ENCODE measurements around the gene VSTM2L. TPM values are rescaled to one million over a fixed set of nuclear protein-coding genes. Genes with fewer than 3 reads are reported as not detected.

The VSTM2L gene
- total and polyA plus RNA-seq, 2 donors (not counting 1 experiment from before 2014, with no cell fraction given), result 0.66 to 1.7 TPM

DNA sequence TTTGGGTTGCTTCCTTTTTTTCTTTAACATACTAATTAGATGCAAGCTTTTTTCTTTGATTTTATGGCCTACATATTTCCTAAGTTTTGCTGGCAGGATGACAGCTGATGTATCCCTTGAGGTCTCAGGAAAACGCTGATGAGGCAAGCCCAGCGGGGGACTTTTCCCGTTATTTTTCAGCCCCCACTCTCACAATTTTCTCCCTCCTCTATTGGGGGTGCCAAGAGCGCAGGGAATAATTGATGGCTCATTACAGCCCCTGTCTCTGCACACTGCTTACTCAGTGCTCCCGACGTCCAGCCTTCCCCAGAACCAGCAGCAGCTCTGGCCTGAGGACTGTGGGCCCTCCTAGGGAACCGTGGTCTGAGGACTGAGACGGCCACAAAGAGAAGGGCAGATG is 38.6 kb upstream of the VSTM2L start:
- Histone ChIP-seq H3K9ac (ENCODE audit: insufficient read depth, low read length) (no peak overlapping the region), H4K20me1 (ENCODE audit: control insufficient read depth, extremely low read depth, insufficient read depth, low read length) (no peaks in the 10 kb centered on the region), H3K36me3 (ENCODE audit: control insufficient read depth, insufficient read depth, low read length) (peaks cover 1% of the 10 kb centered on the region), H2AFZ (ENCODE audit: low read length) (no peak overlapping the region), H3K27me3 (ENCODE audit: control insufficient read depth, insufficient read depth, low read length) (no peaks in the 10 kb centered on the region), H3K9me3 (ENCODE audit: control insufficient read depth, insufficient read depth, low read depth, low read length) (no peaks in the 10 kb centered on the region), H3K4me3 (replicated peaks in 1 of 4; ENCODE audit: control extremely low read depth in 1 of 4, insufficient read depth in 1 of 4, low read depth in 3 of 4, low read length in 4 of 4) (no peak overlapping the region), H3K27ac (ENCODE audit: insufficient read depth, low read length) (no peak overlapping the region), H3K4me2 (ENCODE audit: extremely low read depth, insufficient read depth, low read length) (no peak overlapping the region), H3K4me1 (ENCODE audit: control insufficient read depth, extremely low read depth, insufficient read depth, low read length) (no peaks in the 10 kb centered on the region), H3K79me2 (ENCODE audit: control insufficient read depth, insufficient read depth, low read length) (no peaks in the 10 kb centered on the region)
- DNase-seq (ENCODE audit: low read depth in 2 of 2), result peak in 1 of 2 donors; percentile 11
- TF ChIP-seq EZH2 (IDR thresholded peaks at IDR 0.05; ENCODE audit: low read length, missing control alignments), result no peak
- TF ChIP-seq, protein P1, sequence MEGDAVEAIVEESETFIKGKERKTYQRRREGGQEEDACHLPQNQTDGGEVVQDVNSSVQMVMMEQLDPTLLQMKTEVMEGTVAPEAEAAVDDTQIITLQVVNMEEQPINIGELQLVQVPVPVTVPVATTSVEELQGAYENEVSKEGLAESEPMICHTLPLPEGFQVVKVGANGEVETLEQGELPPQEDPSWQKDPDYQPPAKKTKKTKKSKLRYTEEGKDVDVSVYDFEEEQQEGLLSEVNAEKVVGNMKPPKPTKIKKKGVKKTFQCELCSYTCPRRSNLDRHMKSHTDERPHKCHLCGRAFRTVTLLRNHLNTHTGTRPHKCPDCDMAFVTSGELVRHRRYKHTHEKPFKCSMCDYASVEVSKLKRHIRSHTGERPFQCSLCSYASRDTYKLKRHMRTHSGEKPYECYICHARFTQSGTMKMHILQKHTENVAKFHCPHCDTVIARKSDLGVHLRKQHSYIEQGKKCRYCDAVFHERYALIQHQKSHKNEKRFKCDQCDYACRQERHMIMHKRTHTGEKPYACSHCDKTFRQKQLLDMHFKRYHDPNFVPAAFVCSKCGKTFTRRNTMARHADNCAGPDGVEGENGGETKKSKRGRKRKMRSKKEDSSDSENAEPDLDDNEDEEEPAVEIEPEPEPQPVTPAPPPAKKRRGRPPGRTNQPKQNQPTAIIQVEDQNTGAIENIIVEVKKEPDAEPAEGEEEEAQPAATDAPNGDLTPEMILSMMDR (conservative IDR thresholded peaks at IDR 0.05 in 1 of 2, IDR thresholded peaks at IDR 0.05 in 1 of 2; ENCODE audit: low read depth in 1 of 2, low read length in 2 of 2), result no peak

DNA sequence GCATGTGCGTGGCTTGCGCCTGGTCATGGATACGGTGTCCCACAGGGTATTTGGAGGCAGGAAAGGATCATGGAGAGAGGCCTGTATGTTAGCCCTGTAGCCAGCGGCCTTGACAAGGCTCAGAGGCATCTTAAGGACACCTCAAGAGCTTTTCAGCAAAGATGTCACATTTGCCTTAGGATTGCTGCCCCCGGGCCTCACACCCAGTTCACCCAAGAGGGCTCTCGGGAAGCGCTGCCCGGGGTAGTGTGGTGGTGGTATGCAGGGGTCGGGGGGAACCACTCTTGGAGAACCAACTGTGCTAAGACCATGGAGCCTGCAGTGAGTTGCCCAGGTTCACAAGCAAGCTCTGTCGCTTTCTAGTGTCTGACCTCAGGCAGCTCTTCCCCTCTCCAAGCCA is 36.9 kb upstream of the VSTM2L start:
- TF ChIP-seq EZH2 (IDR thresholded peaks at IDR 0.05; ENCODE audit: low read length, missing control alignments), result no peak
- TF ChIP-seq, protein P1 (conservative IDR thresholded peaks at IDR 0.05 in 1 of 2, IDR thresholded peaks at IDR 0.05 in 1 of 2; ENCODE audit: low read depth in 1 of 2, low read length in 2 of 2), result no peak
- H3K36me3 ChIP-seq (ENCODE audit: control insufficient read depth, insufficient read depth, low read length), result peaks cover 1% of the 10 kb centered on the region
- H2AFZ ChIP-seq (ENCODE audit: low read length), result no peak overlapping the region
- no peak for DNase-seq (ENCODE audit: low read depth in 2 of 2)
- no peaks in the 10 kb centered on the region for H3K79me2 ChIP-seq (ENCODE audit: control insufficient read depth, insufficient read depth, low read length)
- no peak overlapping the region for H3K27ac ChIP-seq (ENCODE audit: insufficient read depth, low read length)
- no peak overlapping the region for H3K9ac ChIP-seq (ENCODE audit: insufficient read depth, low read length)
- no peaks in the 10 kb centered on the region for H3K4me1 ChIP-seq (ENCODE audit: control insufficient read depth, extremely low read depth, insufficient read depth, low read length)
- H3K4me2 ChIP-seq (ENCODE audit: extremely low read depth, insufficient read depth, low read length), result no peak overlapping the region
- H3K9me3 ChIP-seq (ENCODE audit: control insufficient read depth, insufficient read depth, low read depth, low read length), result no peaks in the 10 kb centered on the region
- H3K4me3 ChIP-seq (replicated peaks in 1 of 4; ENCODE audit: control extremely low read depth in 1 of 4, insufficient read depth in 1 of 4, low read depth in 3 of 4, low read length in 4 of 4), result no peak overlapping the region
- H4K20me1 ChIP-seq (ENCODE audit: control insufficient read depth, extremely low read depth, insufficient read depth, low read length), result no peaks in the 10 kb centered on the region
- no peaks in the 10 kb centered on the region for H3K27me3 ChIP-seq (ENCODE audit: control insufficient read depth, insufficient read depth, low read length)

DNA sequence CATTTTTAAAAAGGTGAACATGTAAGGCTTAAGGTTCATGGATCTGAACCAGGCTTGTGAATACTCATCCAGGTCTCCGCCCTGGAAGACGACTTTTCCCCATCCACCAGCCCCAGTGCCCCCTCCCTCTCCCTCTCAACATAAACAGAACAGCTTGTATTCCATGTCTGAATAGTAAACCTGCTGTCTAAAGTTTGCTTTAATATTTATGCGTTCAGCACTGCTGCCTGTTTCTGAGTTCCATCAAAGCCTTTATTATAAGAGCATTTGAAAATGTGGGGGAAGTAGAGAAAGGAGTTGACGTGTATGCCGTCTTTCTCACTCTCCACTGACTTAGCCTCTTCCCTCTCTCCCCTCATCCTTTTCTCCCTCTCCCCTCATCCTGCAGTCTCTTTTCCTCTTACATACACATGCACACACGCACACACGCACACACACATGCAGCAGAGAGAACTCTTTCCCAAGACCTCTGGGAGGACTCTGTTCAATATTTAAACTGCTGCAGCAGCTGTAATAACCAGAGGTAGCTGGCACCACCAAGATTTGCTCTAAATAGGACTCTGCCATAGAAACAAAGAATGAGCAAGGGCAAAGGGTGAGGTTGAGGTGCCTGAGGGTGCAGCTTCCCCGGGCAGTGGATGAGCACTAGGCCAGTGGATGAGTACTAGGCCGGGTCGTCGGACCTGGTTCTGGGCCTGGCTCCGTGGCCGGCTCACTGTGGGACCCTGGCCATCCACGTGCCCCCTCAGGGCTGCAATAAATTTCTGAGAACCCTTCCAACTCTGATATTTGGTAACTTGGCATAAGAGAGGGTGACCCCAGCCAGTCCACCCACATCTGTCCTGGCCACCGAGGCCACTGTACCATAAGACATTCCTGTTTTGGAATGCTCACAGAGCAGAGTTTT is 35.4 kb upstream of the VSTM2L start:
- Histone ChIP-seq H3K27ac (ENCODE audit: insufficient read depth, low read length) (no peak overlapping the region), H3K79me2 (ENCODE audit: control insufficient read depth, insufficient read depth, low read length) (no peaks in the 10 kb centered on the region), H3K4me1 (ENCODE audit: control insufficient read depth, extremely low read depth, insufficient read depth, low read length) (no peaks in the 10 kb centered on the region), H3K4me2 (ENCODE audit: extremely low read depth, insufficient read depth, low read length) (no peak overlapping the region), H3K27me3 (ENCODE audit: control insufficient read depth, insufficient read depth, low read length) (no peaks in the 10 kb centered on the region), H3K9me3 (ENCODE audit: control insufficient read depth, insufficient read depth, low read depth, low read length) (no peaks in the 10 kb centered on the region), H3K9ac (ENCODE audit: insufficient read depth, low read length) (no peak overlapping the region), H2AFZ (ENCODE audit: low read length) (no peak overlapping the region), H3K36me3 (ENCODE audit: control insufficient read depth, insufficient read depth, low read length) (peaks cover 1% of the 10 kb centered on the region), H3K4me3 (replicated peaks in 1 of 4; ENCODE audit: control extremely low read depth in 1 of 4, insufficient read depth in 1 of 4, low read depth in 3 of 4, low read length in 4 of 4) (no peak overlapping the region), H4K20me1 (ENCODE audit: control insufficient read depth, extremely low read depth, insufficient read depth, low read length) (no peaks in the 10 kb centered on the region)
- TF ChIP-seq EZH2 (IDR thresholded peaks at IDR 0.05; ENCODE audit: low read length, missing control alignments), result no peak
- TF ChIP-seq, protein P1 (conservative IDR thresholded peaks at IDR 0.05 in 1 of 2, IDR thresholded peaks at IDR 0.05 in 1 of 2; ENCODE audit: low read depth in 1 of 2, low read length in 2 of 2), result no peak
- peak in 1 of 2 donors; percentile 23 for DNase-seq (ENCODE audit: low read depth in 2 of 2)

All from fibroblast of lung (primary cell).